Measurements from ENCODE around the gene LRRC75B. TPM values are rescaled to one million over a fixed set of nuclear protein-coding genes. Genes with fewer than 3 reads are reported as not detected.

LRRC75B gene
- polyA plus RNA-seq, 1 of the 3 experiments (the other 2 are of a cell fraction): 12.3 TPM

DNA sequence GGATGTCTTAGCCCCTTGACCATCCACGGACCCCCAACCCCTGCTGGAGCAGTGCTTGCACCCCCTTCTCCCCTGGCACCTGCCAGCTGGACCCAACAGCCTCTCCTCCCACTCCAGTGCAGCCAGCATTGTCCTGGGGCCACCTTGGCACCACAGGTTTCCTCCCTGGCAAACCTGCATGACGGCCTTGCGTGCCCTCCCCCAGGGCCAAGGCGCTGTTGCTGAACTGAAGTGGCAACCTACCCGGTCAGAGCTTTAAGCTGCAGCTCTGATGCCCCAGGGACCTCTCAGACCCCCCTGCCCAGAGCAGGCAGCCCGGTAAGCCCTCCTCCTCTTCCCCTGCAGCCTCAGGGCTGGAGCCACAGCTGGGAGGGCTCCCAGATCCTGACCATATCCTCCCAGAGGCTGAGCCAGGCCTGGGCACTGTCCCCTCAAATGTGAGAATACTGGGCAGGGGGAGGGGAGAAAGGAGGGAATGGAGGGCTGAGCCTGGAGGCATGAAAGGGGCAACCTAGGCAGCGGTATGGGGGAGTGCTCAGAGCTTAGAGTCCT, 1.8 kb upstream of the LRRC75B start:
- DNase-seq: peak; percentile 52
- no peak overlapping the region for H2AFZ ChIP-seq (ENCODE audit: low read depth)
- H3K36me3 ChIP-seq (replicated peaks in 1 of 2; ENCODE audit: control insufficient read depth in 1 of 2, insufficient read depth in 2 of 2, low read length in 1 of 2): no peaks in the 10 kb centered on the region
- H3K9me2 ChIP-seq: no peaks in the 10 kb centered on the region
- ChIA-PET POLR2A (no interaction called here), CTCF (interaction anchor here (1.2 kb wide), 1 partner anchor 16 kb away, joined by 3 read pairs; no protein-coding TSS in a partner anchor)
- TF ChIP-seq SMC3 (IDR thresholded peaks at IDR 0.05; ENCODE audit: low read depth, low read length) (no peak), RXRA (IDR thresholded peaks at IDR 0.05; ENCODE audit: borderline replicate concordance, low read depth) (no peak), NFIC (IDR thresholded peaks at IDR 0.05; ENCODE audit: borderline replicate concordance) (no peak), POLR2AphosphoS5 (IDR thresholded peaks at IDR 0.05; ENCODE audit: low read depth, low read length) (no peak), CHD2 (IDR thresholded peaks at IDR 0.05; ENCODE audit: low read length, partially characterized antibody) (no peak), MEF2A (IDR thresholded peaks at IDR 0.05; ENCODE audit: borderline replicate concordance, low read depth) (no peak), MXI1 (IDR thresholded peaks at IDR 0.05; ENCODE audit: low read depth, low read length) (no peak), SIN3A (IDR thresholded peaks at IDR 0.05; ENCODE audit: borderline replicate concordance, low read depth, low read length) (no peak)
- TF ChIP-seq, protein P1, sequence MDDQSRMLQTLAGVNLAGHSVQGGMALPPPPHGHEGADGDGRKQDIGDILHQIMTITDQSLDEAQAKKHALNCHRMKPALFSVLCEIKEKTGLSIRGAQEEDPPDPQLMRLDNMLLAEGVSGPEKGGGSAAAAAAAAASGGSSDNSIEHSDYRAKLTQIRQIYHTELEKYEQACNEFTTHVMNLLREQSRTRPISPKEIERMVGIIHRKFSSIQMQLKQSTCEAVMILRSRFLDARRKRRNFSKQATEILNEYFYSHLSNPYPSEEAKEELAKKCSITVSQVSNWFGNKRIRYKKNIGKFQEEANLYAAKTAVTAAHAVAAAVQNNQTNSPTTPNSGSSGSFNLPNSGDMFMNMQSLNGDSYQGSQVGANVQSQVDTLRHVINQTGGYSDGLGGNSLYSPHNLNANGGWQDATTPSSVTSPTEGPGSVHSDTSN (IDR thresholded peaks at IDR 0.05): no peak
- TF ChIP-seq, protein P2, sequence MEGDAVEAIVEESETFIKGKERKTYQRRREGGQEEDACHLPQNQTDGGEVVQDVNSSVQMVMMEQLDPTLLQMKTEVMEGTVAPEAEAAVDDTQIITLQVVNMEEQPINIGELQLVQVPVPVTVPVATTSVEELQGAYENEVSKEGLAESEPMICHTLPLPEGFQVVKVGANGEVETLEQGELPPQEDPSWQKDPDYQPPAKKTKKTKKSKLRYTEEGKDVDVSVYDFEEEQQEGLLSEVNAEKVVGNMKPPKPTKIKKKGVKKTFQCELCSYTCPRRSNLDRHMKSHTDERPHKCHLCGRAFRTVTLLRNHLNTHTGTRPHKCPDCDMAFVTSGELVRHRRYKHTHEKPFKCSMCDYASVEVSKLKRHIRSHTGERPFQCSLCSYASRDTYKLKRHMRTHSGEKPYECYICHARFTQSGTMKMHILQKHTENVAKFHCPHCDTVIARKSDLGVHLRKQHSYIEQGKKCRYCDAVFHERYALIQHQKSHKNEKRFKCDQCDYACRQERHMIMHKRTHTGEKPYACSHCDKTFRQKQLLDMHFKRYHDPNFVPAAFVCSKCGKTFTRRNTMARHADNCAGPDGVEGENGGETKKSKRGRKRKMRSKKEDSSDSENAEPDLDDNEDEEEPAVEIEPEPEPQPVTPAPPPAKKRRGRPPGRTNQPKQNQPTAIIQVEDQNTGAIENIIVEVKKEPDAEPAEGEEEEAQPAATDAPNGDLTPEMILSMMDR (IDR thresholded peaks at IDR 0.05): no peak
- TF ChIP-seq, protein P3, sequence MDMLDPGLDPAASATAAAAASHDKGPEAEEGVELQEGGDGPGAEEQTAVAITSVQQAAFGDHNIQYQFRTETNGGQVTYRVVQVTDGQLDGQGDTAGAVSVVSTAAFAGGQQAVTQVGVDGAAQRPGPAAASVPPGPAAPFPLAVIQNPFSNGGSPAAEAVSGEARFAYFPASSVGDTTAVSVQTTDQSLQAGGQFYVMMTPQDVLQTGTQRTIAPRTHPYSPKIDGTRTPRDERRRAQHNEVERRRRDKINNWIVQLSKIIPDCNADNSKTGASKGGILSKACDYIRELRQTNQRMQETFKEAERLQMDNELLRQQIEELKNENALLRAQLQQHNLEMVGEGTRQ (IDR thresholded peaks at IDR 0.05; ENCODE audit: borderline replicate concordance, low read depth, low read length): no peak
- H3F3A ChIP-seq (replicated peaks; ENCODE audit: insufficient read depth): no peaks in the 10 kb centered on the region
- no peak overlapping the region for H3K4me3 ChIP-seq (ENCODE audit: low read depth in 2 of 2, low read length in 1 of 2)
- no peak overlapping the region for H3K9ac ChIP-seq
- H4K20me1 ChIP-seq (ENCODE audit: insufficient read depth): no peaks in the 10 kb centered on the region
- no peaks in the 10 kb centered on the region for H3K79me2 ChIP-seq (ENCODE audit: insufficient read depth)
- no peak overlapping the region for H3K4me2 ChIP-seq
- WGBS (ENCODE audit: low lambda C conversion rate): 100% methylated on average over 1 of the region's 7 CpGs
- no peak overlapping the region for H3K27ac ChIP-seq (ENCODE audit: low read depth in 2 of 2, low read length in 1 of 2)
- no peaks in the 10 kb centered on the region for H3K27me3 ChIP-seq (ENCODE audit: insufficient read depth)
- peaks cover 0 to 26% of the 10 kb centered on the region in 2 experiments; a peak in 1 of 4 replicates for H3K4me1 ChIP-seq (ENCODE audit: control insufficient read depth in 1 of 2, insufficient read depth in 2 of 2, low read depth in 1 of 2, low read length in 1 of 2)
- H3K9me3 ChIP-seq: no peaks in the 10 kb centered on the region

DNA sequence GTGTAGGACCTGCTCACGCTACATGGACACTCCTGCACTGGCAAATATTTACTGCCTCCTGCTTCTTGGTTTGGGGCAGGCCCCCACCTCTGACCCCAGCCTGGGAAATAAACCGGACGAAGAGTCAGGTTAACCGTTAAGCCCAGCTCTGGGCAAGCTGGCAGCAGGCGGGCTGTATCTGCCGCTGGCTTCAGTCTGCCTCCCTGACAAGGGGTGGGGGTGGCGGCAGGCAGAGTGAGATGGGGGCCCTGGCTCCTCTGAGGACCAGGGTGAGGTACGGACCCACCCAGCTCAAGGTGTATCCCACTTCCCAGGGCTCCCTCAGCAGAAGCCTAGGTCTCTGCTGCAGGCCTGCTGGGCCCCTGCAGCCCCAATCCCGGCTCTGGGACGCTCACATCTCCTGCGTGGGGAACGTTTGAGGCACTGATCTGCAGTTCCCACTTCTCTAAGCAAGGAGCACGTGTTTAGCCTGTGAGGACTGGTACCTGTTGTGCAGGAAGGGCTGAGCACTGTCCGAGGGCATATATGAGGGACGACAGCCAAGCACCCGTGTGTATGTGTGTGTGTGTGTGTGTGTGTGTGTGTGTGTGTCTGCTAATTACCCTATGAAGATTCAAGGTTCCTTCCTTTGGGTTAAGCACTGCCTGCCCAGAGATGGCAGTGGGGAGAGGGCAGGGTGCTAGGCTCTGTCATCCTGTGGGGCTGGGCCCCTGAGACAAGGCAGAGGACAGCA, 1.1 kb upstream of the LRRC75B start:
- Histone ChIP-seq H3K9me2 (no peaks in the 10 kb centered on the region), H3F3A (replicated peaks; ENCODE audit: insufficient read depth) (no peaks in the 10 kb centered on the region), H3K27me3 (ENCODE audit: insufficient read depth) (no peaks in the 10 kb centered on the region), H4K20me1 (ENCODE audit: insufficient read depth) (no peaks in the 10 kb centered on the region), H3K4me1 (ENCODE audit: control insufficient read depth in 1 of 2, insufficient read depth in 2 of 2, low read depth in 1 of 2, low read length in 1 of 2) (peaks cover 0 to 33% of the 10 kb centered on the region in 2 experiments; a peak in 1 of 4 replicates), H3K27ac (ENCODE audit: low read depth in 2 of 2, low read length in 1 of 2) (no peak overlapping the region), H3K9me3 (no peaks in the 10 kb centered on the region), H3K4me3 (ENCODE audit: low read depth in 2 of 2, low read length in 1 of 2) (no peak overlapping the region), H2AFZ (ENCODE audit: low read depth) (peak overlapping the region; percentile 95; the same call in 1 of the 2 replicates), H3K4me2 (no peak overlapping the region), H3K36me3 (replicated peaks in 1 of 2; ENCODE audit: control insufficient read depth in 1 of 2, insufficient read depth in 2 of 2, low read length in 1 of 2) (peaks cover 0 to 2% of the 10 kb centered on the region in 2 experiments), H3K79me2 (ENCODE audit: insufficient read depth) (no peaks in the 10 kb centered on the region), H3K9ac (no peak overlapping the region)
- TF ChIP-seq RCOR1 (IDR thresholded peaks at IDR 0.05; ENCODE audit: low read length) (no peak), YY1 (IDR thresholded peaks at IDR 0.05; ENCODE audit: low read depth) (no peak), RXRA (IDR thresholded peaks at IDR 0.05; ENCODE audit: borderline replicate concordance, low read depth) (no peak), RFX5 (IDR thresholded peaks at IDR 0.05; ENCODE audit: low read length) (no peak), GABPA (IDR thresholded peaks at IDR 0.05; ENCODE audit: low read depth) (no peak)
- TF ChIP-seq, protein P4, sequence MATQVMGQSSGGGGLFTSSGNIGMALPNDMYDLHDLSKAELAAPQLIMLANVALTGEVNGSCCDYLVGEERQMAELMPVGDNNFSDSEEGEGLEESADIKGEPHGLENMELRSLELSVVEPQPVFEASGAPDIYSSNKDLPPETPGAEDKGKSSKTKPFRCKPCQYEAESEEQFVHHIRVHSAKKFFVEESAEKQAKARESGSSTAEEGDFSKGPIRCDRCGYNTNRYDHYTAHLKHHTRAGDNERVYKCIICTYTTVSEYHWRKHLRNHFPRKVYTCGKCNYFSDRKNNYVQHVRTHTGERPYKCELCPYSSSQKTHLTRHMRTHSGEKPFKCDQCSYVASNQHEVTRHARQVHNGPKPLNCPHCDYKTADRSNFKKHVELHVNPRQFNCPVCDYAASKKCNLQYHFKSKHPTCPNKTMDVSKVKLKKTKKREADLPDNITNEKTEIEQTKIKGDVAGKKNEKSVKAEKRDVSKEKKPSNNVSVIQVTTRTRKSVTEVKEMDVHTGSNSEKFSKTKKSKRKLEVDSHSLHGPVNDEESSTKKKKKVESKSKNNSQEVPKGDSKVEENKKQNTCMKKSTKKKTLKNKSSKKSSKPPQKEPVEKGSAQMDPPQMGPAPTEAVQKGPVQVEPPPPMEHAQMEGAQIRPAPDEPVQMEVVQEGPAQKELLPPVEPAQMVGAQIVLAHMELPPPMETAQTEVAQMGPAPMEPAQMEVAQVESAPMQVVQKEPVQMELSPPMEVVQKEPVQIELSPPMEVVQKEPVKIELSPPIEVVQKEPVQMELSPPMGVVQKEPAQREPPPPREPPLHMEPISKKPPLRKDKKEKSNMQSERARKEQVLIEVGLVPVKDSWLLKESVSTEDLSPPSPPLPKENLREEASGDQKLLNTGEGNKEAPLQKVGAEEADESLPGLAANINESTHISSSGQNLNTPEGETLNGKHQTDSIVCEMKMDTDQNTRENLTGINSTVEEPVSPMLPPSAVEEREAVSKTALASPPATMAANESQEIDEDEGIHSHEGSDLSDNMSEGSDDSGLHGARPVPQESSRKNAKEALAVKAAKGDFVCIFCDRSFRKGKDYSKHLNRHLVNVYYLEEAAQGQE (IDR thresholded peaks at IDR 0.05; ENCODE audit: low read depth, low read length): no peak
- TF ChIP-seq, protein P3 (IDR thresholded peaks at IDR 0.05; ENCODE audit: borderline replicate concordance, low read depth, low read length): no peak
- CTCF ChIA-PET: interaction anchor here (1.2 kb wide), 1 partner anchor 15 kb away, joined by 3 read pairs; no protein-coding TSS in a partner anchor
- POLR2A ChIA-PET: interaction anchor here (1.8 kb wide), 1 partner anchor 10 kb away, joined by 11 read pairs; no protein-coding TSS in a partner anchor
- 97% methylated on average over 7 of the region's 16 CpGs for WGBS (ENCODE audit: low lambda C conversion rate)
- peak; percentile 32 for DNase-seq

All from SK-N-SH (cell line).